ENCODE data around the gene PHB1.

Gene PHB1

GRCh38 chr17:49362723-49363117 lies 52.0 kb downstream of the PHB1 start:
- no peak for TF ChIP-seq ZNF791 (tag by site-specific recombination; IDR thresholded peaks at IDR 0.05)
- no peak for TF ChIP-seq BCL6B (tag by site-specific recombination; IDR thresholded peaks at IDR 0.05)
- TF ChIP-seq SP3 (tag by site-specific recombination; IDR thresholded peaks at IDR 0.05), result no peak
- TF ChIP-seq ZNF335 (tag by site-specific recombination; conservative IDR thresholded peaks at IDR 0.05), result peak; percentile 34; the same call in 1 of the 2 replicates
- TF ChIP-seq GLIS2 (tag by site-specific recombination; IDR thresholded peaks at IDR 0.05), result peak; percentile 10; the same call in 1 of the 2 replicates
- no peak for TF ChIP-seq IKZF3 (tag by site-specific recombination; IDR thresholded peaks at IDR 0.05)
- no peak for TF ChIP-seq HOXD13 (CRISPR knock-in tag; IDR thresholded peaks at IDR 0.05; ENCODE audit: borderline replicate concordance)
- no peak for TF ChIP-seq ZNF645 (tag by site-specific recombination; IDR thresholded peaks at IDR 0.05)
- TF ChIP-seq ZNF692 (tag by site-specific recombination; IDR thresholded peaks at IDR 0.05), result no peak
- TF ChIP-seq ZFP37 (tag by site-specific recombination; IDR thresholded peaks at IDR 0.05), result no peak
- TF ChIP-seq ZNF600 (tag by site-specific recombination; IDR thresholded peaks at IDR 0.05), result no peak
- TF ChIP-seq TRIM28 (IDR thresholded peaks at IDR 0.05; ENCODE audit: borderline replicate concordance, low read length), result no peak
- peak; percentile 92 for TF ChIP-seq PRDM4 (tag by site-specific recombination; IDR thresholded peaks at IDR 0.05)
- TF ChIP-seq MZF1 (tag by site-specific recombination; IDR thresholded peaks at IDR 0.05; ENCODE audit: borderline replicate concordance), result no peak
- no peak for TF ChIP-seq ZNF76 (tag by site-specific recombination; IDR thresholded peaks at IDR 0.05; ENCODE audit: borderline replicate concordance, low read depth)
- TF ChIP-seq ATF2 (tag by site-specific recombination; IDR thresholded peaks at IDR 0.05; ENCODE audit: low read depth), result no peak
- Histone ChIP-seq H3K9me3 (ENCODE audit: control insufficient read depth, insufficient read depth, low read depth, low read length) (no peaks in the 10 kb centered on the region), H3K36me3 (ENCODE audit: control insufficient read depth in 2 of 2, insufficient read depth in 1 of 2, low read length in 2 of 2) (no peaks in the 10 kb centered on the region), H3K4me1 (ENCODE audit: control insufficient read depth, insufficient read depth, low read length) (peaks cover 26% of the 10 kb centered on the region), H3K4me3 (ENCODE audit: low read depth, low read length) (peak overlapping the region; percentile 94), H3K27ac (ENCODE audit: extremely low read depth, low read depth, low read length) (peak overlapping the region; percentile 34; the same call in 1 of the 2 replicates)
- CTCF ChIA-PET, result interaction anchor here (0.7 to 11.1 kb wide), 4 partner anchors 27 to 193 kb away, joined by 4 to 91 read pairs (median 7); no protein-coding TSS in a partner anchor
- POLR2A ChIA-PET, result interaction anchor here (0.7 to 1.5 kb wide), 7 partner anchors 11 to 52 kb away, joined by 3 to 4 read pairs (median 3); partner anchors contain the start of gene PHB1
